Heart right ventricle (tissue), 16 donors: ENCODE results near the gene MEF2D. TPM values are rescaled to one million over a fixed set of nuclear protein-coding genes. Genes with fewer than 3 reads are reported as not detected.

Source experiments
- ATAC-seq, 8 donors: fragments of 200-7000 bp; cut with Tn5 transposase; one replicate each; pipeline ENCODE4 v1.9.1; 2020; ENCODE audit warnings: mild to moderate bottlenecking in 8 of 8, moderate library complexity in 8 of 8, moderate number of reproducible peaks in 1 of 8
- DNase-seq, 2 donors: peaks; one replicate each; pipeline ENCODE4 v3.0.0-alpha.2; 2020
- H3K27ac ChIP-seq, 10 donors: fragments of 200-600 bp; sonication (generic) in 2 of 10; one replicate each; pipeline versions ENCODE4 v1.5.0 to v1.8.0; 2020 to 2022; ENCODE audit warnings: mild to moderate bottlenecking in 3 of 10
- H3K27me3 ChIP-seq, 7 donors: fragments of 200-600 bp; one replicate each; pipeline ENCODE4 v1.8.0; 2021 to 2022; ENCODE audit warnings: mild to moderate bottlenecking in 2 of 7
- H3K36me3 ChIP-seq, 9 donors: fragments of 200-600 bp; sonication (generic) in 1 of 9; one replicate each; pipeline versions ENCODE4 v1.5.0 to v1.8.0; 2020 to 2022; ENCODE audit warnings: mild to moderate bottlenecking in 2 of 9
- H3K4me1 ChIP-seq, 9 donors: fragments of 200-600 bp; sonication (generic) in 1 of 9; one replicate each; pipeline versions ENCODE4 v1.5.0 to v1.8.0; 2020 to 2022; ENCODE audit warnings: mild to moderate bottlenecking in 4 of 9
- H3K4me3 ChIP-seq, 10 donors: fragments of 200-600 bp; sonication (generic) in 2 of 10; one replicate each; pipeline versions ENCODE4 v1.5.0 to v1.8.0; 2020 to 2022; ENCODE audit warnings: mild to moderate bottlenecking in 7 of 10, moderate library complexity in 2 of 10
- H3K9me3 ChIP-seq, 11 donors: fragments of 200-600 bp in 10 of 11; sonication (generic) in 2 of 11; one replicate each; pipeline versions ENCODE4 v1.5.0 to v1.8.0; 2013 to 2022; ENCODE audit warnings: mild to moderate bottlenecking in 2 of 11, control low read depth in 1 of 11, moderate library complexity in 1 of 11
- WGBS, 2 donors: extraction: QIAGEN DNeasy Blood & Tissue Kit; methylation state at CpG; one replicate each; pipeline ENCODE4 v1.1.7; 2013; ENCODE audit warnings: inconsistent platforms in 1 of 2; 5-methylcytosine and 5-hydroxymethylcytosine counted together
- intact Hi-C, 10 donors: fragments of 100-400 bp; cut with DNase I; formaldehyde crosslinking; loops; one replicate each; pipeline versions ENCODE4 v1.11.1 to v1.14.2; 2022
- polyA plus RNA-seq, 2 donors: library from polyadenylated mRNA; stranded (reverse); fragments of 200-250 nt; gene quantifications; one replicate each; pipeline ENCODE4 v1.2.3, GENCODE V29; 2013
- total RNA-seq, 10 donors: library from RNA; stranded (reverse); fragmentation: NEBNext Ultra II Directional in 3 of 10; extraction: Animal tissue kit (Norgen Biotek cat#: 25700) in 3 of 10; gene quantifications; one replicate each; pipeline versions ENCODE4 v1.2.1 to v1.2.4, GENCODE V29; 2021 to 2023
- TF ChIP-seq, protein P1 (sequence below), 9 donors: fragments of 200-600 bp; sonication (generic) in 2 of 9; IDR thresholded peaks; one replicate each; pipeline versions ENCODE4 v1.5.0 to v1.8.0; 2021 to 2022; ENCODE audit warnings: antibody characterized with exemption in 9 of 9, mild to moderate bottlenecking in 5 of 9, moderate library complexity in 1 of 9
- donor health status: Arrhythmogenic right ventricular cardiomyopathy.
- donor health status: ischemic (EF 13 %, LVEDD 7.1; RV severe dilation, severe dysfunction).
- donor health status: healthy with polysubstance abuse.
- donor health status: DM: no; HTN: yes; CAD: no.
- donor health status: DM: no; HTN: no; CAD: no.
- donor health status: ischemic (EF 25% LVEDD 6.9; RV normal size, moderate dysfunction).
- donor health status: ischemic (EF 25% LVEDD 5.7; RV mildly dilated, moderate dysfunction).
- donor health status: healthy.
- donor health status: DM: yes; HTN: yes; CAD: no.
- donor health status: Ischemic cardiomyopathy.
- donor health status: ischemic (EF 35%, LVEDD 5.7; RV mildly dilated, moderate dysfunction).
- donor health status: nonischemic (EF 11% LVEDD 7.7; RV severe dilation, severe dysfunction).
- donor health status: DM: yes; HTN: yes; CAD: no.
- donor health status: PGD.
- donor health status: ischemic (EF 29% LVEDD 5.4; RV normal size, mild dysfunction).
- donor health status: nonischemic (EF 23%, LVEDD 6.1; RV moderate dilation, normal function).

The MEF2D gene
- total and polyA plus RNA-seq, 12 donors, result 31.6 to 127 (median 94.9) TPM

DNA sequence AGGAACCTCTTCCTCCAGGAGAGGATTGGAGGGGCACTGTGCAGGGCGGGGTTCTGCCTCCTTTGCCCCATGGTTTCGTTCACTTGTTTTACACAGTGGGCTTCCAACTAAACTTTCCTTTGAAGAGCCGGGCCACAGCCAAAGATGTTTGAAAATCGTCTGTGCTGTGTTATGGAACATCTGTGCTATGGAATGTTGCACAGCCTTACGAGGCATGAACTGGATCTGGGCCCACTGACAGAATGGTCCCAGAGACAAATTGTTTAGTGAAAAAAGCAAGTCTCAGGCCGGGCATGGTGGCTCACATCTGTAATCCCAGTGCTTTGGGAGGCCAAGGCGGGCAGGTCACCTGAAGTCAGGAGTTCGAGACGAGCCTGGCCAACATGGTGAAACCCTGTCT, 12.6 kb upstream of the MEF2D start:
- Histone ChIP-seq H3K4me1 (peaks cover 9 to 38% (median 27%) of the 10 kb centered on the region in 9 donors), H3K9me3 (no peaks in the 10 kb centered on the region), H3K4me3 (no peak overlapping the region), H3K27me3 (no peaks in the 10 kb centered on the region), H3K36me3 (no peaks in the 10 kb centered on the region), H3K27ac (no peak overlapping the region)
- DNase-seq (no peak), ATAC-seq (no peak)
- WGBS, 2 donors, result 79 to 84% methylated on average over 9 of the region's 9 CpGs
- intact Hi-C loops, result loop anchor here in 2 of 10 donors (5.0 kb wide), 1 partner anchor 69 kb away; no protein-coding TSS in a partner anchor
- TF ChIP-seq, protein P1, sequence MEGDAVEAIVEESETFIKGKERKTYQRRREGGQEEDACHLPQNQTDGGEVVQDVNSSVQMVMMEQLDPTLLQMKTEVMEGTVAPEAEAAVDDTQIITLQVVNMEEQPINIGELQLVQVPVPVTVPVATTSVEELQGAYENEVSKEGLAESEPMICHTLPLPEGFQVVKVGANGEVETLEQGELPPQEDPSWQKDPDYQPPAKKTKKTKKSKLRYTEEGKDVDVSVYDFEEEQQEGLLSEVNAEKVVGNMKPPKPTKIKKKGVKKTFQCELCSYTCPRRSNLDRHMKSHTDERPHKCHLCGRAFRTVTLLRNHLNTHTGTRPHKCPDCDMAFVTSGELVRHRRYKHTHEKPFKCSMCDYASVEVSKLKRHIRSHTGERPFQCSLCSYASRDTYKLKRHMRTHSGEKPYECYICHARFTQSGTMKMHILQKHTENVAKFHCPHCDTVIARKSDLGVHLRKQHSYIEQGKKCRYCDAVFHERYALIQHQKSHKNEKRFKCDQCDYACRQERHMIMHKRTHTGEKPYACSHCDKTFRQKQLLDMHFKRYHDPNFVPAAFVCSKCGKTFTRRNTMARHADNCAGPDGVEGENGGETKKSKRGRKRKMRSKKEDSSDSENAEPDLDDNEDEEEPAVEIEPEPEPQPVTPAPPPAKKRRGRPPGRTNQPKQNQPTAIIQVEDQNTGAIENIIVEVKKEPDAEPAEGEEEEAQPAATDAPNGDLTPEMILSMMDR (IDR thresholded peaks at IDR 0.05), result no peak

DNA sequence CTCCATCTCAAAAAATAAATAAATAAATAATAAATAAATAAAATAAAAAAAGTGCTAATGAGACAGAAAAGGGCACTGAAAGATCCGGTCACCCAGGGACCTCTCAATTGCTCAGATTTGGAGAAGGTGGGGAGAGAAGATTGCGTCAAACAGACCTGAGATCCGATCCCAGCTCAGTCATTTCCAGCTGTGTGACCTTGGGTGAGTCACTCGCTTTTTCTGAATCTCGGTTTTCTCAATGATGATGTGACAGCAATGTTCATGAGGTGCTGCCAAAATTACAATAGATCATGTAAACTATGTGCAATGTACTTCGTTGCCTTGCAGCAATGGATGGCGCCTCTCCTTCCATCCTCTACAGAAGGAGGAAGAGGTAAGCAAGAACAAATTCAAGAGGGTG, 11.1 kb upstream of the MEF2D start:
- peak overlapping the region in 5 of 10 donors; percentile 78 to 100 (median 100) for H3K27ac ChIP-seq
- H3K4me3 ChIP-seq, result no peak overlapping the region
- no peak for DNase-seq
- ATAC-seq, result no peak
- WGBS, 2 donors, result 84 to 87% methylated on average over 7 of the region's 7 CpGs
- intact Hi-C loops, result loop anchor here in 2 of 10 donors (5.0 kb wide), 1 partner anchor 71 kb away; no protein-coding TSS in a partner anchor
- TF ChIP-seq, protein P1 (IDR thresholded peaks at IDR 0.05), result no peak
- no peaks in the 10 kb centered on the region for H3K36me3 ChIP-seq
- H3K9me3 ChIP-seq, result no peaks in the 10 kb centered on the region
- H3K4me1 ChIP-seq, result peaks cover 9 to 49% (median 32%) of the 10 kb centered on the region in 9 donors
- no peaks in the 10 kb centered on the region for H3K27me3 ChIP-seq

DNA sequence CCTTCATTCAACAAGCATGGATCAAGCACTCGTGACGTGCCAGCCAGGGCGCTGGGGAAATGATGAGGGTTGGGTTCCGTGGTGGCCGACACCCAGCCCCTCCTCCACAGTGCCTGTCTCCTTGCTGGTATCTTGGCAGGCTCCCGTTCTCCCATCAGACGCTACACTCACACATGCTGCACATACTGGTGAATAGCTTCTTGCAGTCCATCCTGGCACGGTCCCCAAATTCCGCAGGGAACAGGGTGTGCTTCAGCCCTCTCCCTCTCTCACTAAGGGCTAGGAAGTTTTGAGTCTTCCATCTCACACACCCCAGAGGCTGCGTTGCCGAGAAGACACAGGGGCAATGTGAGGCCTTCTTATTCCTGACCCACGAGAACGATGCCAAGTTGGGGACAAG, 10.1 kb upstream of the MEF2D start:
- H3K27me3 ChIP-seq, result no peaks in the 10 kb centered on the region
- DNase-seq (peak; percentile 80 to 82), ATAC-seq (peak; percentile 29 to 77 (median 64))
- no peaks in the 10 kb centered on the region for H3K9me3 ChIP-seq
- peak overlapping the region; percentile 78 to 100 (median 100) for H3K27ac ChIP-seq
- H3K4me1 ChIP-seq, result peaks cover 9 to 59% (median 41%) of the 10 kb centered on the region in 9 donors
- TF ChIP-seq, protein P1 (IDR thresholded peaks at IDR 0.05), result no peak
- no peak overlapping the region for H3K4me3 ChIP-seq
- 27 to 37% methylated on average over 13 of the region's 13 CpGs for WGBS, 2 donors
- intact Hi-C loops, result loop anchor here in 2 of 10 donors (5.0 kb wide), 1 partner anchor 72 kb away; no protein-coding TSS in a partner anchor
- no peaks in the 10 kb centered on the region for H3K36me3 ChIP-seq

DNA sequence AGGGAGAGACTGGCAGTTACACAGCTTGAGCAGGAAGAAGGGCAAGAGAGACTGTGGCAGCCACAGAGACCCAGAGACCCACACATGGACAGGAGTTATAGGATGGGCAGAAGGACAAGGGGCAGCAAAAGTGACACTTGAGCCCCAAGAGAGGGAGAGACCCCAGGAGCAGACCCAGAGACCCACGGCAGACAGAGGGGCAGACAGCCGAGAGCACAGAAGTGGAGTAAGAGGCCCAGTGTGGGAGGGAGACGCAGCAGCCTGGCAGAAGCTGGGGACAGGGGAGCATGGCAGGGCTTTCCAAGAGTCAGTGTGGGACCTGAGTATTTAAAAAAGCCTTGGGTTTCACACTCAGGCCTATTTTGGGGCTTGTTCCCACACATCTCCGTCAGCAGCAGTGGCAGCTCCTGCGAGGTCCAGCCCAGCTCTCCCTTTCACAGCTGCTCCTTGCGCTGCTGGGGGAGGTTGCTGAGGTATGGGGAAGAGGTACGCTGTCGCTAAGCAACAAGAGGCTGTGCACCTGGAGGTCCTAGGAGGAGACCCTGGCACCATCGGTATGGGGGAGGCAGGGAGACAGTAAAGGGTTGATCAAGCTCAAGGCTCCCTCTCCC, 9.0 kb upstream of the MEF2D start:
- ATAC-seq (no peak), DNase-seq (no peak)
- WGBS, 2 donors, result 73 to 76% methylated on average over 9 of the region's 9 CpGs
- TF ChIP-seq, protein P1 (IDR thresholded peaks at IDR 0.05), result no peak
- Histone ChIP-seq H3K27ac (peak overlapping the region; percentile 78 to 100 (median 100)), H3K4me3 (no peak overlapping the region), H3K27me3 (no peaks in the 10 kb centered on the region), H3K36me3 (no peaks in the 10 kb centered on the region), H3K4me1 (peaks cover 13 to 68% (median 46%) of the 10 kb centered on the region in 9 donors), H3K9me3 (no peaks in the 10 kb centered on the region)
- intact Hi-C loops, result loop anchor here in 3 of 10 donors (5.0 to 10.0 kb wide), 3 partner anchors 73 to 235 kb away; partner anchors contain the start of genes MRPL24 (in 1 of the 3) and NAXE (in 1 of the 3)
